HEK293 (cell line): Measurements from ENCODE around the gene FOXM1.

Source experiments
- BCL11B ChIP-seq: fragments of 450-650 bp; formaldehyde crosslinking; IDR thresholded peaks from 2 replicates; pipeline ENCODE4 v1.5.1; 2016; ENCODE audit warnings: low read depth, missing biosample characterization, missing genetic modification characterization
- FEZF1 ChIP-seq: fragments of 450-650 bp; formaldehyde crosslinking; IDR thresholded peaks from 2 replicates; pipeline ENCODE4 v1.5.1; 2016; ENCODE audit warnings: missing biosample characterization, missing genetic modification characterization
- HOXA7 ChIP-seq: sonication (generic); formaldehyde crosslinking; IDR thresholded peaks from 2 replicates; pipeline ENCODE4 v1.8.1; 2022; ENCODE audit warnings: missing genetic modification reagents, borderline replicate concordance
- HOXD13 ChIP-seq: sonication (generic); formaldehyde crosslinking; IDR thresholded peaks from 2 replicates; pipeline ENCODE4 v1.8.0; 2022; ENCODE audit warnings: missing genetic modification reagents, borderline replicate concordance
- MZF1 ChIP-seq: fragments of 450-650 bp; formaldehyde crosslinking; IDR thresholded peaks from 2 replicates; pipeline ENCODE4 v1.5.1; 2017; ENCODE audit warnings: missing biosample characterization, missing genetic modification characterization, borderline replicate concordance
- PRDM4 ChIP-seq: fragments of 450-650 bp; formaldehyde crosslinking; IDR thresholded peaks from 2 replicates; pipeline ENCODE4 v1.5.1; 2017; ENCODE audit warnings: missing biosample characterization, missing genetic modification characterization
- SETDB1 ChIP-seq: IDR thresholded peaks from one replicate; pipeline ENCODE4 v1.6.1; 2017; ENCODE audit warnings: mild to moderate bottlenecking, low read length, moderate library complexity, mixed read lengths; ENCODE audit not compliant: insufficient read length
- TRIM28 ChIP-seq: IDR thresholded peaks from 2 replicates; pipeline ENCODE4 v1.6.1; 2011; ENCODE audit warnings: low read length, control low read depth, borderline replicate concordance
- ZBTB20 ChIP-seq: fragments of 450-650 bp; formaldehyde crosslinking; IDR thresholded peaks from 2 replicates; pipeline ENCODE4 v1.5.1; 2016; ENCODE audit warnings: missing biosample characterization, missing genetic modification characterization
- ZBTB26 ChIP-seq: fragments of 450-650 bp; formaldehyde crosslinking; optimal IDR thresholded peaks from 2 replicates; pipeline ENCODE3; 2016; ENCODE audit warnings: missing biosample characterization, mild to moderate bottlenecking, missing genetic modification characterization
- ZNF112 ChIP-seq: fragments of 450-650 bp; formaldehyde crosslinking; IDR thresholded peaks from 2 replicates; pipeline ENCODE4 v1.5.0; 2017; ENCODE audit warnings: missing biosample characterization, missing genetic modification characterization
- ZNF114 ChIP-seq: fragments of 450-650 bp; formaldehyde crosslinking; IDR thresholded peaks from 2 replicates; pipeline ENCODE4 v1.5.0; 2017; ENCODE audit warnings: missing biosample characterization, missing genetic modification characterization
- ZNF133 ChIP-seq: fragments of 450-650 bp; formaldehyde crosslinking; IDR thresholded peaks from 2 replicates; pipeline ENCODE4 v1.5.1; 2016; ENCODE audit warnings: missing biosample characterization, missing genetic modification characterization
- ZNF146 ChIP-seq: fragments of 450-650 bp; formaldehyde crosslinking; IDR thresholded peaks from 2 replicates; pipeline ENCODE4 v1.5.1; 2016; ENCODE audit warnings: missing biosample characterization, missing genetic modification characterization
- ZNF16 ChIP-seq: fragments of 450-650 bp; formaldehyde crosslinking; IDR thresholded peaks from 2 replicates; pipeline ENCODE4 v1.5.1; 2016; ENCODE audit warnings: low read depth, missing biosample characterization, missing genetic modification characterization
- ZNF174 ChIP-seq: fragments of 450-650 bp; formaldehyde crosslinking; IDR thresholded peaks from 2 replicates; pipeline ENCODE4 v1.5.0; 2017; ENCODE audit warnings: missing biosample characterization, mild to moderate bottlenecking, missing genetic modification characterization
- ZNF175 ChIP-seq: fragments of 450-650 bp; formaldehyde crosslinking; IDR thresholded peaks from 2 replicates; pipeline ENCODE4 v1.5.1; 2016; ENCODE audit warnings: missing biosample characterization, missing genetic modification characterization
- ZNF248 ChIP-seq: fragments of 450-650 bp; formaldehyde crosslinking; IDR thresholded peaks from 2 replicates; pipeline ENCODE4 v1.5.1; 2017; ENCODE audit warnings: missing biosample characterization, missing genetic modification characterization
- ZNF280C ChIP-seq: fragments of 450-650 bp; formaldehyde crosslinking; IDR thresholded peaks from 2 replicates; pipeline ENCODE4 v1.5.1; 2016; ENCODE audit warnings: missing biosample characterization, missing genetic modification characterization
- ZNF324 ChIP-seq: fragments of 450-650 bp; formaldehyde crosslinking; IDR thresholded peaks from 2 replicates; pipeline ENCODE4 v1.5.1; 2016; ENCODE audit warnings: missing biosample characterization, missing genetic modification characterization
- ZNF398 ChIP-seq: fragments of 450-650 bp; formaldehyde crosslinking; IDR thresholded peaks from 2 replicates; pipeline ENCODE4 v1.5.1; 2017; ENCODE audit warnings: missing biosample characterization, missing genetic modification characterization
- ZNF416 ChIP-seq: fragments of 450-650 bp; formaldehyde crosslinking; IDR thresholded peaks from 2 replicates; pipeline ENCODE4 v1.5.1; 2016; ENCODE audit warnings: missing biosample characterization, missing genetic modification characterization
- ZNF449 ChIP-seq: fragments of 450-650 bp; formaldehyde crosslinking; IDR thresholded peaks from 2 replicates; pipeline ENCODE4 v1.5.1; 2017; ENCODE audit warnings: missing biosample characterization, mild to moderate bottlenecking, missing genetic modification characterization, moderate library complexity
- ZNF521 ChIP-seq: fragments of 450-650 bp; formaldehyde crosslinking; IDR thresholded peaks from 2 replicates; pipeline ENCODE4 v1.5.1; 2017; ENCODE audit warnings: missing biosample characterization, mild to moderate bottlenecking, missing genetic modification characterization
- ZNF561 ChIP-seq: fragments of 450-650 bp; IDR thresholded peaks from 2 replicates; pipeline ENCODE4 v1.5.1; 2018; ENCODE audit warnings: missing biosample characterization, missing genetic modification characterization, borderline replicate concordance
- ZNF610 ChIP-seq: fragments of 450-650 bp; formaldehyde crosslinking; IDR thresholded peaks from 2 replicates; pipeline ENCODE4 v1.5.1; 2016; ENCODE audit warnings: missing biosample characterization, missing genetic modification characterization, borderline replicate concordance
- ZNF623 ChIP-seq: fragments of 450-650 bp; formaldehyde crosslinking; IDR thresholded peaks from 2 replicates; pipeline ENCODE4 v1.5.1; 2016; ENCODE audit warnings: missing biosample characterization, missing genetic modification characterization
- ZNF645 ChIP-seq: fragments of 450-650 bp; formaldehyde crosslinking; IDR thresholded peaks from 2 replicates; pipeline ENCODE4; 2016; ENCODE audit warnings: missing biosample characterization, missing genetic modification characterization
- ZNF701 ChIP-seq: fragments of 450-650 bp; formaldehyde crosslinking; IDR thresholded peaks from 2 replicates; pipeline ENCODE4 v1.5.1; 2016; ENCODE audit warnings: missing biosample characterization, missing genetic modification characterization
- ZXDB ChIP-seq: fragments of 450-650 bp; formaldehyde crosslinking; IDR thresholded peaks from 2 replicates; pipeline ENCODE4 v1.5.1; 2016; ENCODE audit warnings: missing biosample characterization, missing genetic modification characterization

The FOXM1 gene

GRCh38 chr12:2890388-2891239, 13.6 kb upstream of the FOXM1 start, which contains the start of gene TULP3 (continued):
- TF ChIP-seq ZNF561: peak; percentile 33; the same call in 1 of the 2 replicates
- TF ChIP-seq SETDB1: no peak
- TF ChIP-seq ZNF280C (tag by site-specific recombination): no peak
- no peak for TF ChIP-seq ZNF174 (tag by site-specific recombination)
- TF ChIP-seq ZNF175 (tag by site-specific recombination): no peak
- TF ChIP-seq ZNF610 (tag by site-specific recombination): peak; percentile 14; the same call in 1 of the 2 replicates
- TF ChIP-seq ZNF114 (tag by site-specific recombination): no peak
- TF ChIP-seq ZNF16 (tag by site-specific recombination): no peak
- TF ChIP-seq ZNF416 (tag by site-specific recombination): no peak
- TF ChIP-seq ZNF521 (tag by site-specific recombination): no peak
- TF ChIP-seq MZF1 (tag by site-specific recombination): no peak
- TF ChIP-seq ZNF248 (tag by site-specific recombination): no peak
- TF ChIP-seq HOXA7 (CRISPR knock-in tag): no peak
- no peak for TF ChIP-seq TRIM28
- TF ChIP-seq ZNF112 (tag by site-specific recombination): no peak
- TF ChIP-seq ZNF398: peak; percentile 87
- peak; percentile 98 for TF ChIP-seq ZBTB26
- TF ChIP-seq HOXD13: no peak
- peak; percentile 33; the same call in 1 of the 2 replicates for TF ChIP-seq PRDM4
- TF ChIP-seq ZNF701 (tag by site-specific recombination): no peak
- TF ChIP-seq ZNF623 (tag by site-specific recombination): no peak
- TF ChIP-seq ZXDB (tag by site-specific recombination): peak; percentile 35
- TF ChIP-seq ZNF449 (tag by site-specific recombination): peak; percentile 16
- TF ChIP-seq ZNF645: no peak
- no peak for TF ChIP-seq ZNF146 (tag by site-specific recombination)
- TF ChIP-seq FEZF1 (tag by site-specific recombination): no peak
- peak; percentile 70; the same call in 1 of the 2 replicates for TF ChIP-seq ZNF324
- TF ChIP-seq ZBTB20 (tag by site-specific recombination): peak; percentile 70; the same call in 1 of the 2 replicates
- no peak for TF ChIP-seq ZNF133 (tag by site-specific recombination)
- no peak for TF ChIP-seq BCL11B (tag by site-specific recombination)
